Right renal pelvis (tissue), 4 donors: ENCODE measurements around the gene RPSA. TPM values are rescaled to one million over a fixed set of nuclear protein-coding genes. Genes with fewer than 3 reads are reported as not detected.
"Not testable (repeated sequence)": the region's sequence is repeated elsewhere in the genome, so short reads cannot be mapped to it uniquely, and the experiment has no call there.

ENCODE experiments used
- DNase-seq, 4 donors: peaks; one replicate each; pipeline ENCODE4 v3.0.0-alpha.2; 2013; ENCODE audit warnings: low read depth in 4 of 4, low spot score in 3 of 4, missing footprints in 1 of 4
- polyA plus RNA-seq, 4 donors: library from polyadenylated mRNA; unstranded; fragments of 120-200 nt; gene quantifications; one replicate each; pipeline ENCODE4 v1.2.1, GENCODE V29; 2013; ENCODE audit not compliant: insufficient read length in 4 of 4

Gene RPSA
- polyA plus RNA-seq = 1,000 to 10,000 TPM; 1,469 to 1,689 (median 1,548) TPM

DNA sequence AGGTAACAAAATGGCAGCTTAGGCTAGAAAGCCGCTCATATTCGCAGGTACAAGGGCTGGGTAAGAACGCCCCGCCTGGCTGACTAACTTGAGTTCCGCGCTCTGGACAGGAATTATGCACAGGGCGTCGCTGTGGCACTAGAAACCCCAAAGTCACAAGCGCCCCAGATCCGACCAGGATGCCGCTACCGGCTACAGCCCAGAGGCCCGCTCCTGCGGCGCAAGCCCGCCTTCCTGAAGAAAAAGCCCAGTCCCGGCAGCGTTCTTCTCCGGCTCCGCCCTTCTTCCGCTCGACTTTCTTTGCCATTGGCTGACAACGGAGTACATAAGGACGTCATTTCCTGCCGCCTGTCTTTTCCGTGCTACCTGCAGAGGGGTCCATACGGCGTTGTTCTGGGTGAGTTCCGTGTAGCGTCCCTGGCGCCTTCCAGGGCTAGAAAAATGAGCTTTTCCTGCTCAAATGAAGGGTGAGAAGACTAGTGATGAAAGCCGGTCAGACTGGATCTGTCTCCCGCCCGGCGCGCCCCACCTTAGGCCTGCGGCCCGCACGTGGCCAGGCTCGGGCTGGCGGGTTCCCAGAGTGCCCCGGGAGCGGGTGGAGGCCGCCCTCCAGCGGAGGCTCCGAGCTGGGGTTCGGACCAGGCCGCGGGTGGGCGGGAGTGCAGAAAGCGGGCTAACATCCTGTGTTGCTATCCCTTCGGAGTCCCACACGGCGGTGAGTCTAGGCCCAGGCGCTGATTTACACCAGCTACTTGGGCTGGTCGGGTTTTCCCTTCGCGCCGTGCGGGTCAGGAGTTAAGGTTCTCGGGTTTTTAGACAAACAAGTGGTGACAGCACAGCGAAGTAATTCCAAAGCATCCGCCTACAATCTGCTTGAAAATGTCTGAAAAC is at the start of gene RPSA:
RPSA (plus strand) TSS at position 353 of the 891 bp plus-strand sequence. CDS start 934 bp downstream, outside the sequence.
- DNase-seq = peak; percentile 93 to 96 (median 95)

DNA sequence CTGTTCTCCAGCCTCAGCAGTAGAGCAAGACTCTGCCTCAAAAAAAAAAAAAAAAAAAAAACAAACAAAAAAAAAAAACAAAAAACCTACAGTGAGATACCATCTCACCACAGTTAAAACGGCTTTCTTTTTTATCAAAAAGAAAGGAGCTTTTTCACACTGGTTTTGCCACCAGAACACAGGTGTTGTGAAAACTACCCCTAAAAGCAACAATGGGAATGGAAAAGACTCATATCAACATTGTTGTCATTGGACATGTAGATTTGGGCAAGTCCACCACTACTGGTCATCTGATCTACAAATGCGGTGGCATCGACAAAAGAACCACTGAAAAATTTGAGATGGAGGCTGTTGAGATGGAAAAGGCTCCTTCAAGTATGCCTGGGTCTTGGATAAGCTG is 48.2 kb upstream of the RPSA start:
- no peak for DNase-seq

DNA sequence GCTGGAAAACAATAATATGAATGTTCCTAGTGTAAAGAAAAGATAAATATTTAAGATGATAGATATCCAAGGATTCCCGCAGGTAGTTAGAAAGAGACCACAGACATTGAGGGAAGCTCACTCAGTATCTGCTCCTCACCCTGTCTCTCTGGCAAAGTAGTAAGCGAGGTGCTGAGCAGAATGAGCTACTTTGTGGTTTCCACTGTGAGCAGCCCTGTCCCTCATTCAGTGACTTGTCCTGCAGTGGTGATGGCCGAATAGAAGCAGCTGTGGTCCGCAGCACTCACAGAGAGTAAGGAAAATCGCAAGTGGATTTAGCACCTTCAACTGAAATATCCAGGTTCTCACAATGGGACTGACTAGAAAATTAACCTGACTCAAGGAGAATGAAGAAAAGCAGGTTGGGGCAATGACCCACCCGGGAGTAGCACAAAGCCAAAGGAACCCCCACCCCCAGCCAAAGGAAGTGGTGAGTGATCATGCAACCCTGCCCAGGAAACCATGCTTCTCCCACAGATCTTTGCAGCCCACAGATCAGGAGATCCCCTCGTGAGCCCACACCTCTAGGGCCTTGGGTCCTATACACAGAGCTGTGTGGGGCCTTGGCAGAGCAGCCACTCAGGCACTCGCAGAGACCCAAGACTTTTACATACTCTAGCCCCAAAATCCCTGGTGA is 45.1 kb upstream of the RPSA start:
- DNase-seq = no peak

DNA sequence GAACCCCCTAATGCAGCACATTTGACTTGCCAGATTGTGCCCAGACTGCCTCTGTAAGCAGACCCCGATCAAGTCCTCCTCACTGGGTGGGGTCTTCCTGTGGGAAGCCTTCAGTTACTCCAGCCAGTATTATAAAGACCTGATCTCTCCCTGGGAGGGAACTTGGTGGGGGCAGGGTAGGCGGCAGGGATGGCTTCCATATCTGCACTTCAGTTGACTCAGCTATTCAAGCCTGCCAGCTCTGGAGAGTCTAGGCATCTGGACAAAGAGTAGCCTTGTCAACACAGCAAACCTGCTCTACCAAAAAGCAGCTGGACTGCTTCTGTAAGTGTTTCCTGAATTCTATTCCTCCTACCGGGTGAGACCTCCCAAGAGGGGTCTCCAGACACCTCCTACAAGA is 44.3 kb upstream of the RPSA start:
- no peak for DNase-seq

DNA sequence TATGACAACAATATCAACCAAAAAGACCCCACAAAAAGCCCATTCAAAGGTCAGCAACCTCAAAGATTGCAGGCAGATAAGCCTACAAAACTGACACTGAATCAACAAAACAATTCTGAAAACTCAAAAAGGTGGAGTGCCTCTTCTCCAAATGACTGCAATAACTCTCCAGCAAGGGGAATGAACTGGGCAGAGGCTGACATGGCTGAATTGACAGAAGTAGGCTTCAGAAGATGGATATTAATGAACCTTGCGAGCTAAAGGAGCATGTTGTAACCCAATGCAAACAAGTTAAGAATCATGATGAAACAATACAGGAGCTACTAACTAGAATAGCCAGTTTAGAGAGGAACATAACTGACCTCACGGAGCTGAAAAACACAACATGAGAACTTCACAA is 43.7 kb upstream of the RPSA start:
- DNase-seq = no peak

DNA sequence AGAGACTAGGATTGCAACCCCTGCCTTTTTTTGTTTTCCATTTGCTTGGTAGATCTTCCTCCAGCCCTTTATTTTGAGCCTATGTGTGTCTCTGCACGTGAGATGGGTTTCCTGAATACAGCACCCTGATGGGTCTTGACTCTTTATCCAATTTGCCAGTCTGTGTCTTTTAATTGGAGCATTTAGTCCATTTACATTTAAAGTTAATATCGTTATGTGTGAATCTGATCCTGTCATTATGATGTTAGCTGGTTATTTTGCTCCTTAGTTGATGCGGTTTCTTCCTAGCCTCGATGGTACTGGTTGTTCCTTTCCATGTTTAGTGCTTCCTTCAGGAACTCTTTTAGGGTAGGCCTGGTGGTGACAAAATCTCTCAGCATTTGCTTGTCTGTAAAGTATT is 36.1 kb upstream of the RPSA start:
- not testable (repeated sequence) for DNase-seq

DNA sequence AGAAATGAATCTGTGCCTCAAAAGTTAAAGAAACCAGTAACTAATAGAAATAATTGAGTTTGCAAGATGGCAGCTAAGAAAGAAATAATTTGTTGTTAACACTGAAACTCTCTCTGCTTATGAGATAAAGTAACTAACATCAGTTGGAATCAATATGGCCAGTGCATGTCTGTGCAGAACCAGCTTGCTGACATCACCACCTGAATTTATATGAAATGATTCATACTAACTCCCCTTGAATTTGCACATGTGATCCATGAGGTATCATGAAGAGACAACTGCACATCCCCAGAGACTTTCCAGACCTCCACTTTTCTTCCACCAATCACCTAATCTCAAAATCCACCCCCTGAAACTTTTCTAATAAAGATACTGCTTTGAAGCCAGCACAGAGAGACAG is 33.7 kb upstream of the RPSA start:
- DNase-seq = no peak

DNA sequence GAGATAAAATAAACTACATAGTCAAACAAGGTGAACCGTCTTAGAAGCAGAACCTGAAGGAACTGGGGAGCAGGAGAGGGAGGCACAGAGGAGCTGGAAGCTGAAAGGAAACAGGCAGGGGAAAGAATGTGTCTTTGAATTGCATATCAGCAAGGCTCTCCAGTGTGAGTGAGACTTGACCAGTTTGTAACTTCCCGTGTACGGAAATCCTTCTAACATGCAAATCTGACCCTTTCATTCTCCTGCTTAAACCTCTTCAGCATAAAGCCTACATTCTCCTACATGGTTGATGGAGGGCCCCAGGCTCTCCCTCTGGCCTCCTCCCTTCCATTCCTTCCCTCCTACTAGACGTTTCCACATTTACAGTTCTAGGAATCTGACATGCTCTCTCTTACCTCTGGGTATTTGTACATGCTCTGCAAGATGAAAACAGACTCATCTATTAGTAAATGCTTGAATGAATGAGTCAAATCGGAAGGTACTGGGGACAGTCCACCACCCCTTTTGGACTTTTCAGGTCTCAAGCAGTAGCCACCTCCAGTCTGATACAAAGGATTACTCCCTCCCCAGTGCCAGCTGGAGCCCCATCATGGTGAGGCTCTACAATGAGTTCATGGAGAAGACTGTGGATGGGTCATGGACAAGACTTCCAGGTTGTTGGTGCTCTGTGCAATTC is 29.4 kb upstream of the RPSA start:
- no peak for DNase-seq

DNA sequence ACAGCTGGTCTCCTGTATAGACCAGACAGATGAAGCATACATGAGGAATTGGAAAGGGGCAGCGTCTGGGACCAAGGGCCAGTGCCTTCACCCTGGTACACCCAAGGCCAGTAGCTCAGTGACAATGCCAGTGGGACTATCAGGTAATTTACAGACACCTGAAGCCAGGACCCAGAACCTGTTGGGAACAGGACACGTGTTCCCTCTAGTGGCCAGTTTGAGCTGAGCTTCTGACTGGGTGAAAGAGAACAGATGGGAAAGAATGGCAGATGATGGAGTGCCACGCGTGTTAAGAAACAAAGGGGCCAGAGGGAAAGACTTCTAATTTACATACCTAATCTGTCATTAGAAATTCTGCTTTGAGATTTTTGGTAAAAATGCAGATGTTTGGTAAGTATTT is 28.4 kb upstream of the RPSA start:
- DNase-seq = peak in 2 of 4 donors; percentile 8 to 16

DNA sequence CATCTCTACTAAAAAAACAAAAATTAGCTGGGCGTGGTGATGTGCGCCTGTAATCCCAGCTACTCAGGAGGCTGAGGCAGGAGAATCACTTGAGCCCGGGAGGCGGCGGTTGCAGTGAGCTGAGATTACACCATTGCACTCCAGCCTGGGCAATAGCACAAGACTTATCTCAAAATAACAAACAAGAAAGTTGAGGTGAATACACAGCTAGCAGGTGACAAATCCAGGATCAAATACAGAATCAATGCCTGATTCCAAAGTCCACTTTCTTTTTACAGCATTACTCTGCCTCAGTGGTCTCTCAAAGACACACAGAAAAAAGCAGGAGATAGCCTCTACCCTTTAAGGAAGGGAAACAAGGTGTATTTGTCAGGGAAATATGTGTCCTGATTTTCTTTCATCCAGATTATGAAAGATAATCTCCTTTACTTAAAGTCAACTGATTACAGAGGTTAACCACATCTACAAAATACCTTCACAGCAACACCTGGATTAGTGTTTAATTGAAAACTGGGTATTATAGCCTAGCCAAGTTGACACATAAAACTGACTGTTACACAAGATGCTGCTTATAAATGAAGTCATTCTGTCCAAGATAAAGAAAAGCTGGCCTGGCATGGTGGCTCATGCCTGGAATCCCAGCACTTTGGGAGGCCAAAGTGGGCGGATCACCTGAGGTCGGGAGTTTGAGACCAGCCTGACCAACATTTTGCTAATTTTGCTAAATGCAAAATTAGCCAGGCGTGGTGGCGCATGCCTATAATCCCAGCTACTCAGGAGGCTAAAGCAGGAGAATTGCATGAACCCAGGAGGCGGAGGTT is 27.4 kb upstream of the RPSA start:
- DNase-seq = no peak

DNA sequence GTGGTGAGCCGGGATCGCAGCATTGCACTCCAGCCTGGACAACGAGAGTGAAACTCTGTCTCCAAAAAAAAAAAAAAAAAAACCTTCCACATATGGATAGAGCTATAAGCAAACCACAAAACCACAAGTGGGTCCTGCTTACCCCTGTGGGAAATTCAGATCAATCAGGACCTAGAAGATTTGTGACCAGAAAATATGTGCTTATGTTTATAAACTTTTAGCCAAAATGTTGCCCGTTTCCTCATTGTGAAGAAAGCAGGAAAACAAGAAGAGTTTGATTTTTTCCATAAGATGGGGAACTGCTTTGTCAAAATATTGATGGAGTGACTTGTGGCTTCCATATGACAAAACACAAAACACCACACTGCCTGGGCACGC is 26.8 kb upstream of the RPSA start:
- no peak for DNase-seq

DNA sequence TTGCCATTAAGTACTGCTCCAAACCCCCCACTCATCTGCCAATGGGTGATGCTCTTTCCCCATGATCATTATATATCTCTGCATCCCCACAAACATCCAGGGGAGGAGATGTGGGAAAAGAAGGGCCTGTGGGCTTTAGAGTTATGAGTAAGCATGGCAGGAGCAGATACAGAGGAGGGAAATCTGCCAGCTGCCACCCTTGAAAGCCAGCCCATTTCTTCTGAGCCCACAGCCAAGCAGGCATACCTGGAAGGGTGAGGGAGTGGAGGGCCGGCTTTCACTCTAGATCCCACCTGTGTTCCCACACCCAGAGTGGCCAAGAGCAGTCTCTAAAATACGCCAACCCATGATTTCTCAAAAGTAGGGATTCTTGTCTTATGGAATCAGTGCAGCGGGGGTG is 25.1 kb upstream of the RPSA start:
- DNase-seq = no peak

DNA sequence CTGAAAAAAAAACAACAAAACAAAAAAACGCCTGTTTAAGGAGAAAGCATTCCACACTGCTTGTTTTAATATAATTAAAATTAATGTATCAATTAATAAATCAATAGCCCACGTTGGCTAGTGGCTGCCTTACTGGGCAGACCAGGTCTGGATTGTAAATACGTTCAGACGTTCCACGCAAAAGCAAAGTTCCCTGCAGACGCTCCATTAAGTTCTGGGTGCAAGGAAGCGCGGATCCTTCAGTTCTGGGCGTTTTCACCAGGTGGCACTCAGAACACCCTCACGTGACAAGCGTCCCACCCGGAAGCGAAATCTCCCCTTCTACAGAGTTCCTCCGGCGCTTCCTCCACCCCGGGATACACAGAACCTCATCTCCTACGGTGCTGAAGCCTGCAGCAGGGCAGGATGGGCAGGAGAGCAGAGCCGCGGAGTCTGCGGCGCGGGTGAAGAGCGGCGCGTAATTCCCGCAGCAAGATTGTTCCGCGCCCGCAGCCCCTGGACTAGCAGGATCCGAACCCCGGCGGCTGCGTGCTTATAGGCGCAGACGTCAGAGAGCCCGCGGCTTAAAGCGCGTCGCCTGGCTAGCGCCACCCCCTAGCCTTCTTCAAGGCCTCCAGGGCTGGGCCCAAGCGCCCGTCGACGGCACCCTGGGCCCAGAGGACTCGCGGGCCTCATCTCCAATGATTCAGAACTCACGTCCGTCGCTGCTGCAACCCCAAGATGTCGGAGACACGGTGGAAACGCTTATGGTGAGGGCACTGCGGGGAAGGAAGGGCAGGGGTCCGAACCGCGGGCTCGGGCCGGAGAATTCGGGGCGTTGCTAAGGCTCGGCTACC is 23.3 kb upstream of the RPSA start, which contains the start of gene SLC25A38:
SLC25A38 (plus strand) TSS at position 326 of the 836 bp plus-strand sequence; CDS start at position 681, 355 bp downstream.
- peak; percentile 65 to 74 (median 68) for DNase-seq

DNA sequence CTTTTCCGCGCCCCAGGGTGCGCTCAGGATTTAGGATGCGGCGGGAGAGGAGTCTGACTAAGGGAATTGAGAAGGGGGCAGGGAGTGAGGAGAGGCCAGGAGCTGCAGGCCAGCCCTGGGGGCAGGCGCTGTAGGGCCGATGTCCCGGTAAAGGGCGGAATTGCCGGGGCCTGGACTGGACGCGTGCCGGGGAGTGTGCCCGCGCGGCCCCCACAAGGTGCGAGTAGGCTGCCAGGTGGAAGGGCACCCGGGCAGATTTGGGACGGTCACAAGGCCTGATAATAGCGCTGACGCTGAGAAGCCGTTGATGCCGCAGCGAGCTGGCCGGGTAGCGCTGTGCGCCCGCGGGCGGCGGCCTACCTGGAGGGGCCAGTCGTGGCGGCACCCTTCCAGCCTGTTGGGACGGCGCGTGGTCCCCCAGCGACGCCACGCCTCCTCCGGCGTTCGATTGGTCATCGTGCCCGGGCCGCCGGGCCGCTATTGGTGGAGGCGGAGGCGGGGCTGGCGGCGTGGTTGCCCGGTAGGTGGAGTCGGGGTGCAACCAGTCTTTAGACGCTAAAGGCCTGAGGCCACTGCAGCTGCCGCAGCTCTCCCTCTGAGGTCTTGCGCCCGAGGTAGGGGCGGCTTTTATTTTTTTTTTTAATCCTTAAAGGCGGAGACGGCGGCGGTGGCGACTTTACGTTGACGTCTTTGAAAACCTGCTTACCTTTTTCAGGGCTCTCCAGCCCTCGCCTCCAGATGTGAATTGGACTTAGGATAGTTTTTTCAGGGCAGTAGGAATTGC is 22.4 kb upstream of the RPSA start:
- peak; percentile 82 to 88 (median 86) for DNase-seq

DNA sequence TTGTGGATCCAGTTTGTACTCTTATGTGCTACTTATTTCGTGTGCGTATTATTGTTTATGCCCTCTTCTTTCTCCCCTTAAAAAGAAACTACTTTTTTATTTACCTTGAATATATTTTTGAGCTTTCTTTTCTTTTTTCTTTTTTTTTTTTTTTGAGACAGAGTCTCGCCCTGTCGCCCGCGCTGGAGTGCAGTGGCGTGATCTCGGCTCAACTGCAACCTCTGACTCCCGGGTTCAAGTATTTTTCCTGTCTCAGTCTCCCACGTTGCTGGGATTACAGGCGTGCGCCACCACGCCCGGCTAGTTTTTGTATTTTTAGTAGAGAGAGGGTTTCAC is 21.9 kb upstream of the RPSA start:
- DNase-seq = no peak

DNA sequence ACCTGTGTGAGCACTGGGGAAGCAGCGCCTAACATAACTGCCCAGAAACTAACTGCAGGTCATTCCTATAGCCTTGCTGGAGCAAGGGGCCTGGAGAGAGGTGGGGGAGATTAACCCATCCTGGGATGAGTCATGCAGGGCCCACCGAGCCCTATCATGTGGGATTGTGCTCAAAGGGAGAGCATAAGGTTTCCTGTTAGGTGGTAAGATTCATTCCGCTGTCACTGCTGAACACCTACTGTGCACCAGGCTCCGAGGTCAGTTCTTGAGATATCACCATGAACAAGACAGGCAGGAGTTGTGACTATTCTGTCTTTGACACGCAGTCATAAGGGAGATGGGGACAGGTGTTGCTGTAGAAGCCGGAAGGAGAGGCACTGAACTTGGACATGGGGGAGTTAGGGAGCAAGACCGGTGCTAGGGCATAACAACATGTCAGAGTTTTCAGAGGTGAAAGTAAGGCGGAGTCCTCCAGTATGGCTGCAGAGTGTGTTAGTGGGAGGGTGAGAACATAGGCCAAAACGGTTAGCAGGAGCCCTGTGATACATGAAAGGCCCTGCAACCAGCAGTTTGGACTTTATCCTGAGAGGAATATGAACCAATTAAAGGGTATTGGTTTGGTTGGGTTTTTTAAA is 20.9 kb upstream of the RPSA start:
- DNase-seq = no peak

DNA sequence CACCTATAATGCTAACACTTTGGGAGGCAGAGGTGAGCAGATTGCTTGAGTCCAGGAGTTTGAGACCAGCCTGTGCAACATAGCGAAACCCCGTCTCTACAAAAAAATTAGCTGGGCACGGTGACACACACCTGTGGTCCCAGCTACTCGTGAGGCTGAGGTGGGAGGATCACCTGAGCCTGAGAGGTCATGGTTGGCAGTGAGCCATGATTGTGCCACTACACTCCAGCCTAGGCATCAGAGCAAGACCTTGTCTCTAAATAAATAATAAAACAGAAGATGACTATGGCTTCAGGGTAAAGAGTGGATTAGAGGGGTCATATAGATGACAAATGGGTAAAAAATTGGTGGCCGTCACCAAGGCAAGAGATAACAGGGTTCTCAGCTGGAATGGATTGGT is 20.2 kb upstream of the RPSA start:
- no peak for DNase-seq

DNA sequence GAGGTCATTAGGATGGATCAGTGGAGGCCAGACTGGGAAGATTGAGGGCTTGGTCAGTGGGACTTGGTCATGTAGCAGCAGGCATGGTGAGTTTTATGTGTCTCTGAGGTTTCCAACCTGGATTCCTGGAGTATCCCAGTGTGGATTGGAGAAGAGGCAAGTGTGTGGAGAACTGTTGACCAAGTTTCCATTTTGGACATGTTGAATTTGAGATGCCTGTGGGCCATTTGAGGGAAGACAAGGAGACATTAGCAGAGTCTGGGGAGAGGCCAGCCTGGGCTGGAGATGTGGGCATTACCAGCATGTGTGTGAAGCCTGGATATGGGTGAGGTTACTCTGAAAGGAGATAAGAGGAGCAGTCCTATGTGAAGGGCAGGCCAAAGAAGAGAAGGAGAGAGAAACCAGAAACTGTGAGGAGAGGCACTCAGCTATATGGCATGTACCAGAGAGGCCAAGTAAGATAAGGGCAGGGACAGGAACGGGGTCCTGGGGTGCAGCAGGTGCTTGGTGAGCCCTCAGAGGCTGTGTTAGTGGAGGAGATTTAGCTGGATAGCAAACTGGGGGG is 19.0 kb upstream of the RPSA start:
- no peak for DNase-seq
